LNCaP clone FGC (cell line): ENCODE data around the gene DLEC1.

Source experiments
- DNase-seq: peaks from one replicate; pipeline ENCODE4 v3.0.0-alpha.2; 2011; ENCODE audit warnings: low read depth
- H3K4me3 ChIP-seq: 2 replicates; pipeline ENCODE4 v1.5.1; 2011; ENCODE audit warnings: mild to moderate bottlenecking, low read depth, low read length, control low read depth
- CTCF ChIP-seq: IDR thresholded peaks from 2 replicates; pipeline ENCODE4 v1.5.1; 2012; ENCODE audit warnings: mild to moderate bottlenecking; ENCODE audit not compliant: control insufficient read depth, insufficient read depth; ENCODE audit errors: extremely low read depth

DLEC1 gene

GRCh38 chr3:38169027-38169317, 130.0 kb downstream of the DLEC1 start:
- TF ChIP-seq CTCF = no peak
- no peak for DNase-seq
- H3K4me3 ChIP-seq = no peak overlapping the region

DNA sequence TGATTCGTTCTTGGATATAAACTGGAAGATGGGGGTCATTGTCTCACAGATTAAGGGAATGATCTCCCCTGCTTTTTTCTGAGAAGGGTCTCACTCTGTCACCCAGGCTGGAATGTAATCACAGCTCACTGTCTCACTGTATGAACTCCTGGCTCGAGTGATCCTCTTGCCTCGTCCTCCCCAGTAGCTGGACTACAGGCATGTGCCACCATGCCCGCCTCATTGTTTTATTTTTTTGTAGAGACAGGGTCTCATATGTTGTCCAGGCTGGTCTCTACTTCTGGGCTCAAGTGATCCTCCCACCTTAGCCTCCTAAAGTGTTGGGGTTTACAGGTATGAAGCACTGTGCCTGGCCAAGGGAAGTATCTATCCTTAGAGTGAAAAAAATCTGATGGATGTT, 131.7 kb downstream of the DLEC1 start:
- DNase-seq = no peak
- H3K4me3 ChIP-seq = no peak overlapping the region
- no peak for TF ChIP-seq CTCF

DNA sequence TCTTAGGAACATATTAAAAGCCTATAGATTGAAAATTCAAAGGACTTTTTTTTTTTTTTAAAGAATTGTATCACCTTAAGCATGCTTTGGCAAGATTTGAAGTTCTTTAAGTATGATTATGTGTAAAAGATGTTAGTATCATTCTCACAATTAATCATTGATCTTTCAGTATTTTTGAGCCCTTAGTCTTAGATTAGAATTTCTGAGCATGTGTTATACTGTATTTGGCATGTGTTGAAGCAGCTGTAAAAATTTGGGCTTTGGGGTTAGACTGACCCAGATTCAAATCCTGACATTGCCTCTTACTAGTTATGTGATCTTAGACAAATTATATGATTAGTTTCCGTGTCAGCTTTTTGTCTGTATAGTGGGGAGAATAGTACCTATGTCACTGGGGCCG, 132.6 kb downstream of the DLEC1 start:
- no peak for TF ChIP-seq CTCF
- H3K4me3 ChIP-seq = no peak overlapping the region
- no peak for DNase-seq
